Thoracic aorta (tissue), 2 donors: ENCODE results near the gene ABCG2. TPM values are rescaled to one million over a fixed set of nuclear protein-coding genes. Genes with fewer than 3 reads are reported as not detected.
"Not testable (repeated sequence)": the region's sequence is repeated elsewhere in the genome, so short reads cannot be mapped to it uniquely, and the experiment has no call there.

Source experiments
- ATAC-seq: fragments of 150-250 bp; one replicate; pipeline ENCODE4 v1.8.0; 2017; ENCODE audit warnings: low read depth; ENCODE audit not compliant: insufficient number of reproducible peaks, low FRiP score
- DNase-seq: peaks from one replicate; pipeline ENCODE4 v3.0.0-alpha.2; 2020; ENCODE audit warnings: low spot score
- H3K27ac ChIP-seq, 2 donors: fragments of 200-600 bp; sonication (generic); 1 replicate in 1 of 2; 2 replicates in 1 of 2; pipeline ENCODE4 v1.5.1; 2016; ENCODE audit warnings: mild to moderate bottlenecking in 2 of 2, moderate library complexity in 2 of 2
- H3K27me3 ChIP-seq: fragments of 200-600 bp; sonication (generic); replicated peaks from 2 replicates; pipeline ENCODE4 v1.6.0; 2016; ENCODE audit warnings: mild to moderate bottlenecking; ENCODE audit not compliant: insufficient read depth
- H3K36me3 ChIP-seq: fragments of 200-600 bp; sonication (generic); one replicate; pipeline ENCODE4 v1.5.1; 2016
- H3K4me1 ChIP-seq, 2 donors: fragments of 200-600 bp; sonication (generic); 1 replicate in 1 of 2; 2 replicates in 1 of 2; pipeline versions ENCODE4 v1.5.1 to v1.6.0; 2016; ENCODE audit warnings: low read depth in 2 of 2, mild to moderate bottlenecking in 1 of 2; ENCODE audit not compliant: control insufficient read depth in 1 of 2
- H3K4me3 ChIP-seq: fragments of 200-600 bp; sonication (generic); 2 replicates; pipeline ENCODE4 v1.5.1; 2016; ENCODE audit warnings: mild to moderate bottlenecking
- H3K9me3 ChIP-seq: fragments of 200-600 bp; sonication (generic); 2 replicates; pipeline ENCODE4 v1.5.1; 2016
- CTCF ChIP-seq: fragments of 200-600 bp; sonication (generic); IDR thresholded peaks from one replicate; pipeline ENCODE4 v1.5.1; 2019; ENCODE audit warnings: antibody characterized with exemption
- total RNA-seq, 2 donors: library from RNA; depleted of rRNA; stranded (reverse); fragments of >200 nt; gene quantifications; one replicate each; pipeline versions ENCODE4 v1.1.0 to v1.2.3, GENCODE V29; 2016

ABCG2 gene
- total RNA-seq, 2 donors from 2014 or later: 2.4 to 7.3 TPM

- peaks cover 15 to 40% of the 10 kb centered on the region in 2 donors for H3K4me1 ChIP-seq
- no peaks in the 10 kb centered on the region for H3K9me3 ChIP-seq
- H3K36me3 ChIP-seq: no peaks in the 10 kb centered on the region
- ATAC-seq (no peak), DNase-seq (no peak)
- TF ChIP-seq CTCF: no peak
- H3K4me3 ChIP-seq: no peak overlapping the region
- H3K27me3 ChIP-seq: no peaks in the 10 kb centered on the region
- no peak overlapping the region for H3K27ac ChIP-seq
These were observed 49.7 kb downstream of the ABCG2 start for GRCh38 chr4:88108747-88109122.

- not testable (repeated sequence) for H3K27me3 ChIP-seq, DNase-seq, H3K9me3 ChIP-seq
These were observed 50.4 kb downstream of the ABCG2 start for GRCh38 chr4:88108108-88108465.

GRCh38 chr4:88107406-88108107 is 50.9 kb downstream of the ABCG2 start:
- no peaks in the 10 kb centered on the region for H3K9me3 ChIP-seq
- DNase-seq: no peak
- no peaks in the 10 kb centered on the region for H3K36me3 ChIP-seq
- no peak for ATAC-seq
- TF ChIP-seq CTCF: no peak
- H3K4me1 ChIP-seq: peaks cover 15 to 40% of the 10 kb centered on the region in 2 donors
- no peaks in the 10 kb centered on the region for H3K27me3 ChIP-seq
- H3K27ac ChIP-seq: no peak overlapping the region
- H3K4me3 ChIP-seq: no peak overlapping the region

More at GRCh38 chr4:88108108-88108465, 50.4 kb downstream of the ABCG2 start:
- not testable (repeated sequence) for H3K4me3 ChIP-seq, H3K27ac ChIP-seq, H3K36me3 ChIP-seq, ATAC-seq
- H3K4me1 ChIP-seq: peaks cover 15 to 40% of the 10 kb centered on the region in 2 donors

GRCh38 chr4:88106205-88106604 is 52.2 kb downstream of the ABCG2 start:
- ATAC-seq (no peak), DNase-seq (no peak)
- H3K4me1 ChIP-seq: peaks cover 15 to 40% of the 10 kb centered on the region in 2 donors
- TF ChIP-seq CTCF: no peak
- no peaks in the 10 kb centered on the region for H3K27me3 ChIP-seq
- H3K36me3 ChIP-seq: no peaks in the 10 kb centered on the region
- no peak overlapping the region for H3K27ac ChIP-seq
- no peak overlapping the region for H3K4me3 ChIP-seq
- no peaks in the 10 kb centered on the region for H3K9me3 ChIP-seq

GRCh38 chr4:88104902-88105610 is 53.4 kb downstream of the ABCG2 start:
- H3K9me3 ChIP-seq: no peaks in the 10 kb centered on the region
- TF ChIP-seq CTCF: no peak
- no peaks in the 10 kb centered on the region for H3K36me3 ChIP-seq
- DNase-seq (no peak), ATAC-seq (no peak)
- no peaks in the 10 kb centered on the region for H3K27me3 ChIP-seq
- no peak overlapping the region for H3K4me3 ChIP-seq
- no peak overlapping the region for H3K27ac ChIP-seq
- H3K4me1 ChIP-seq: peaks cover 15 to 30% of the 10 kb centered on the region in 2 donors
